ENCODE measurements around the gene AHRR. TPM values are rescaled to one million over a fixed set of nuclear protein-coding genes. Genes with fewer than 3 reads are reported as not detected.

Gene AHRR
- total RNA-seq, 4 donors from 2014 or later = 1.3 to 8.8 (median 1.5) TPM

GRCh38 chr5:316210-317085 is 5.1 kb upstream of the AHRR start:
- intact Hi-C loops (cut with DNase I; ENCODE audit: low total_unique reads) = no loop called here
- H3K27me3 ChIP-seq = peaks cover 32% of the 10 kb centered on the region
- H3K4me1 ChIP-seq = peaks cover 8 to 11% (median 10%) of the 10 kb centered on the region in 4 donors
- DNase-seq = no peak
- no peaks in the 10 kb centered on the region for H3K9me3 ChIP-seq
- no peak overlapping the region for H3K4me3 ChIP-seq
- in situ Hi-C loops (cut with MboI; ENCODE audit: low pct_ligation_motif_present in 1 of 4, low pct_unique_long_range_greater_than_20kb in 1 of 4, low sequenced_read_pairs in 3 of 4) = no loop called here
- 90 to 93% methylated on average over 5 to 18 of the region's 19 CpGs for WGBS, 2 donors (ENCODE audit: low coverage in 1 of 2)
- H3K27ac ChIP-seq = no peak overlapping the region
- no peak for TF ChIP-seq POLR2A (IDR thresholded peaks at IDR 0.05)
- no peak for TF ChIP-seq EP300 (IDR thresholded peaks at IDR 0.05; ENCODE audit: low read depth)
- no peak for TF ChIP-seq POLR2AphosphoS5 (IDR thresholded peaks at IDR 0.05)
- TF ChIP-seq CTCF (IDR thresholded peaks at IDR 0.05) = no peak
- H3K36me3 ChIP-seq = peaks cover 0 to 13% (median 5%) of the 10 kb centered on the region in 4 donors

GRCh38 chr5:317086-317811 is 4.3 kb upstream of the AHRR start:
- in situ Hi-C loops (cut with MboI; ENCODE audit: low pct_ligation_motif_present in 1 of 4, low pct_unique_long_range_greater_than_20kb in 1 of 4, low sequenced_read_pairs in 3 of 4) (no loop called here), intact Hi-C loops (cut with DNase I; ENCODE audit: low total_unique reads) (no loop called here)
- WGBS, 2 donors (ENCODE audit: low coverage in 1 of 2) = 54% methylated on average over 25 of the region's 26 CpGs; no CpG with 5 or more reads in 1 of the 2 donors
- Histone ChIP-seq H3K27me3 (peaks cover 40% of the 10 kb centered on the region), H3K4me1 (peaks cover 8 to 19% (median 17%) of the 10 kb centered on the region in 4 donors), H3K4me3 (no peak overlapping the region), H3K36me3 (peaks cover 0 to 13% (median 5%) of the 10 kb centered on the region in 4 donors), H3K9me3 (no peaks in the 10 kb centered on the region), H3K27ac (no peak overlapping the region)
- TF ChIP-seq EP300 (IDR thresholded peaks at IDR 0.05; ENCODE audit: low read depth) (no peak), CTCF (IDR thresholded peaks at IDR 0.05) (peak in 4 of 5 experiments; percentile 35 to 56 (median 44))
- DNase-seq = peak; percentile 38

GRCh38 chr5:318341-318897 is 3.1 kb upstream of the AHRR start:
- H3K27me3 ChIP-seq = peaks cover 50% of the 10 kb centered on the region
- peaks cover 0 to 10% (median 4%) of the 10 kb centered on the region in 4 donors for H3K36me3 ChIP-seq
- H3K9me3 ChIP-seq = no peaks in the 10 kb centered on the region
- intact Hi-C loops (cut with DNase I; ENCODE audit: low total_unique reads) (no loop called here), in situ Hi-C loops (cut with MboI; ENCODE audit: low pct_ligation_motif_present in 1 of 4, low pct_unique_long_range_greater_than_20kb in 1 of 4, low sequenced_read_pairs in 3 of 4) (no loop called here)
- TF ChIP-seq CTCF (IDR thresholded peaks at IDR 0.05) (no peak), EP300 (IDR thresholded peaks at IDR 0.05; ENCODE audit: low read depth) (no peak), POLR2AphosphoS5 (IDR thresholded peaks at IDR 0.05) (no peak), POLR2A (IDR thresholded peaks at IDR 0.05) (no peak)
- no peak overlapping the region for H3K27ac ChIP-seq
- 25% methylated on average over 14 of the region's 15 CpGs; no CpG with 5 or more reads in 1 of the 2 donors for WGBS, 2 donors (ENCODE audit: low coverage in 1 of 2)
- H3K4me1 ChIP-seq = peaks cover 8 to 24% (median 20%) of the 10 kb centered on the region in 4 donors
- H3K4me3 ChIP-seq = no peak overlapping the region
- DNase-seq = no peak

Measured in transverse colon (tissue), 4 donors.